ENCODE measurements around the gene TRIM42. TPM values are rescaled to one million over a fixed set of nuclear protein-coding genes. Genes with fewer than 3 reads are reported as not detected.

Gene TRIM42
- total RNA-seq, 4 donors from 2014 or later: not detected

DNA sequence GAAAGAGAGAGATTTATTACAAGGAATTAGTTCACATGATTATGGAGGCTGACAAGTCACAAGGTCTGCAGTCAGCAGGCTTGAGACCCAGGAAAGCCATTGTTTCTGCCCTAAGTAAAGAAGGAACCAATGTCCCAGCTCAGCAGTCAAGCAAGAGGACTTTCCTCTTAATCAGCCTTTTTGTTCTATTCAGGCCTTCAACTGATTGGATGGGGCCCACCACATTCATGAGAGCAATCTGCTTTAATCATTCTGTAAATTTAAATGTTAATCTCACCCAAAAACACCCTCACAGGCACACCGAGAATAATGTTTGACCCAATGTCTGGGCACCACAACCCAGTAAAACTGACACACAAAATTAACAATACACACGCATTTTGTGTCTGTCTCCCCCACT, 64.3 kb downstream of the TRIM42 start:
- Histone ChIP-seq H3K36me3 (no peaks in the 10 kb centered on the region), H3K27me3 (peaks cover 19% of the 10 kb centered on the region), H3K27ac (no peak overlapping the region), H3K9me3 (no peaks in the 10 kb centered on the region), H3K4me1 (no peaks in the 10 kb centered on the region), H3K4me3 (no peak overlapping the region)
- TF ChIP-seq EP300 (IDR thresholded peaks at IDR 0.05) (no peak), POLR2AphosphoS5 (IDR thresholded peaks at IDR 0.05) (no peak), CTCF (IDR thresholded peaks at IDR 0.05) (no peak), POLR2A (IDR thresholded peaks at IDR 0.05) (no peak)
- 79% methylated on average over 2 of the region's 2 CpGs; no CpG with 5 or more reads in 1 of the 2 donors for WGBS, 2 donors (ENCODE audit: low coverage in 1 of 2)
- ATAC-seq: no peak

GRCh38 chr3:140748171-140748570, 70.3 kb downstream of the TRIM42 start:
- no peaks in the 10 kb centered on the region for H3K4me1 ChIP-seq
- TF ChIP-seq POLR2A (IDR thresholded peaks at IDR 0.05): no peak
- TF ChIP-seq CTCF (IDR thresholded peaks at IDR 0.05): no peak
- no peak for TF ChIP-seq EP300 (IDR thresholded peaks at IDR 0.05)
- no peak for TF ChIP-seq POLR2AphosphoS5 (IDR thresholded peaks at IDR 0.05)
- no peak overlapping the region for H3K27ac ChIP-seq
- peaks cover 41% of the 10 kb centered on the region for H3K27me3 ChIP-seq
- H3K36me3 ChIP-seq: no peaks in the 10 kb centered on the region
- H3K4me3 ChIP-seq: no peak overlapping the region
- WGBS, 2 donors (ENCODE audit: low coverage in 1 of 2): 40% methylated on average over 1 of the region's 3 CpGs; no CpG with 5 or more reads in 1 of the 2 donors
- H3K9me3 ChIP-seq: no peaks in the 10 kb centered on the region
- ATAC-seq: no peak

DNA sequence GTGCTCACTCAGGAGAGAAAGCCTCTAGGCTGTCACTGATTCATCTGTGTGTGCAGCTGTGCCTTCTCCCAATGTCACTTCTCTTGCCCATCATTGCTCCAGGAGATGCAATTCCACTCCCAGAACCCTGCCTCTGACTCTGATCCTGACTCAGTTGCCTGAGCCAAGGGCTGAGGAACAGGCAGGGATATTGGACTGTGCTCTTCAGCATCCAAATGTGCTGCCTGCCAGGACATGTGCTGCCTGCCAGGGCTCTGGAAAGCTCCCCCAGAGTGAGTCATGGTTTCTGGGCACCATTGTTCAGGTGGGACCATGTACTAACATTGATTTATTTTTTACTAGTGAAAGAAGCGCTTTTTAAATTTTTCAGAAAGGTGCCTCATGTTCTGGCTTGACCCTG, 71.0 kb downstream of the TRIM42 start:
- Histone ChIP-seq H3K4me1 (no peaks in the 10 kb centered on the region), H3K36me3 (no peaks in the 10 kb centered on the region), H3K27ac (no peak overlapping the region), H3K27me3 (peaks cover 40% of the 10 kb centered on the region), H3K4me3 (no peak overlapping the region), H3K9me3 (no peaks in the 10 kb centered on the region)
- 33% methylated on average over 1 of the region's 1 CpG; no CpG with 5 or more reads in 1 of the 2 donors for WGBS, 2 donors (ENCODE audit: low coverage in 1 of 2)
- no peak for ATAC-seq
- TF ChIP-seq POLR2A (IDR thresholded peaks at IDR 0.05) (no peak), CTCF (IDR thresholded peaks at IDR 0.05) (no peak), POLR2AphosphoS5 (IDR thresholded peaks at IDR 0.05) (no peak), EP300 (IDR thresholded peaks at IDR 0.05) (no peak)
